8988T (cell line): ENCODE results near the gene AMH.

Source experiments
- DNase-seq: peaks from one replicate; pipeline ENCODE4 v3.0.0; 2011

The AMH gene

GRCh38 chr19:2251106-2252054 is 2.3 kb downstream of the AMH start:
- DNase-seq: no peak

DNA sequence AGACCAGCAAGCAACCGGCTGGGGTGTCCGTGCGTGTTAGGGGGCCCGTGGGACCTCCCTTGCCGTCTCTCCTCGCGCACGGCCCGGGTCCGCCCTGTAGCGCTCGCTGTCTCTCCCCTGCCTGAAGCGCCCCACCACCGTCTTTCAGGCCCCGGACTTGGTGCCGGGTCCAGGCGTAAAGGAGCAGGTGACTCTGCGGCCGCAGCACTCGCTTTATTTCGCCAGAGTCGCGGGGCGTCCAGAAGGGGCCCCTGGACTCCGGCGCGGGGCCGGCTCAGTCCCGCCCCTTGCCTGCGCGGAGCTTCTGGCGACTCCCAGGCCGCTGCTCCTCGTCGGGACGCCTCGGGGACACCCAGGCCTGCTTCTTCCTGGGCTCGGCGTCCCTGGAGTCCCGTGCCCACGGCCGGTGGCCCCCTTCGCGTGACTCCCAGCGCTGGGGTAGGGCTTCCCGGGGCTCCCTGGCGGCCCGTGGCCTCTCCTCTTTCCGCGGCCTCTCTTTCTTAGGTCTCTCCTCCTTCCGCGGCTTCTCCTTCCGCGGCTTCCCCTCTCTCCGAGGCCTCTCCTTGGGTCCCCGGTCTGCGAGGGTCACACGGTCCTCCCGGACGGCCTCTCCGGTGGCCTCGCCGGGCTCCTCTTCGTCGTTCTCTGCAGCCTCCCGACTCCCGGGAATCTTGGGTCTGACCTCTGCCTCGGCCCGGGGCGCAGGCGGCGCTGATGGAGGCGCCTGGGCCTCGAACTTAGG is 3.1 kb downstream of the AMH start:
- DNase-seq: no peak

- DNase-seq: no peak
Measured at GRCh38 chr19:2252797-2253105, 3.6 kb downstream of the AMH start.

DNA sequence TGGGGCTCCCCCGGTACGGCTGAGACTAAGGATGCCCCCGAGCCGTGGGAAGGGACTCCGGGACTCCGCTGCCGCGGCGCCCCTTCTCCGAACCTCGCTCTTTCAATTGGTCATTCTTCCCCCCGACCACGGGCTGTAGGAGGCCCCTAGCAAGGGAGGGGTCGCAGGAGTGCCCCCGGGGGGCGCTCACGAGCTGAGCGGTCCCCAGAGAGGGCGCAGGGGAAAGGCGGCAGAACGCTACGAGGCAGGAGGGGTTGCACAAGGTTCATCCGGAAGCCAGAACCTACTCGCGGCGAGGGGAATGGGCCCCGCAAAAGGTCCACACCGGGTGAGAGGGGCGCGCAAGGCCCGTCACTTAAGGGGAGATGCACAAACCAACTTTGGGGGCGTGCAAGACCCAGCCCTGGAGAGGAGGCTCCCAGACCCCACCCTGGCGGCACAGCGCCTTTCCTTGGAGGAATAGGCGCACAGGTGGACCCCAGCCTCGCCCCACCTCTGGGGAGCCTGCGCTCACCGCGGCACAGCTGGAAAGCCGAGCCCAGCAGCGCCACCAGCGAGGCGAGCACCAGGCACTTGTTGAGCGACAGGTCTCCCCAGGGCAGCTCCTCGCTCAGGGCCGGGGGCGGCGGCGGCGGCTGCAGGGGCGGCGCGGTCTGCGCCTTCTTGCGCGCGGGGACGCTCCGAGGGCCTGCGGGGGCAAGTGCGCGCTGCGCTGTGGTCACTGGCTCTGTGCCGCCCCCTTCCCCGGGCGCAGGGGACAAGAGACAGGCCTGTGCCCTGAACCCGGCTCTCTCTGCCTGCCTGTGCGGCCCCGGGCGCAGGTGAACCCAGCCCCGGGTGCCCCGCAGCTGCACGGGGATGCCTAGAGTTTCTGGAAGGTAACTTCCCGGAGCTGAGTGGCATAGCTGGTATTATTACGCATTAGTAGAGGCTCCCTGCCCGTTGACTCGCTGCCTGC is 4.3 kb downstream of the AMH start:
- DNase-seq: no peak

DNA sequence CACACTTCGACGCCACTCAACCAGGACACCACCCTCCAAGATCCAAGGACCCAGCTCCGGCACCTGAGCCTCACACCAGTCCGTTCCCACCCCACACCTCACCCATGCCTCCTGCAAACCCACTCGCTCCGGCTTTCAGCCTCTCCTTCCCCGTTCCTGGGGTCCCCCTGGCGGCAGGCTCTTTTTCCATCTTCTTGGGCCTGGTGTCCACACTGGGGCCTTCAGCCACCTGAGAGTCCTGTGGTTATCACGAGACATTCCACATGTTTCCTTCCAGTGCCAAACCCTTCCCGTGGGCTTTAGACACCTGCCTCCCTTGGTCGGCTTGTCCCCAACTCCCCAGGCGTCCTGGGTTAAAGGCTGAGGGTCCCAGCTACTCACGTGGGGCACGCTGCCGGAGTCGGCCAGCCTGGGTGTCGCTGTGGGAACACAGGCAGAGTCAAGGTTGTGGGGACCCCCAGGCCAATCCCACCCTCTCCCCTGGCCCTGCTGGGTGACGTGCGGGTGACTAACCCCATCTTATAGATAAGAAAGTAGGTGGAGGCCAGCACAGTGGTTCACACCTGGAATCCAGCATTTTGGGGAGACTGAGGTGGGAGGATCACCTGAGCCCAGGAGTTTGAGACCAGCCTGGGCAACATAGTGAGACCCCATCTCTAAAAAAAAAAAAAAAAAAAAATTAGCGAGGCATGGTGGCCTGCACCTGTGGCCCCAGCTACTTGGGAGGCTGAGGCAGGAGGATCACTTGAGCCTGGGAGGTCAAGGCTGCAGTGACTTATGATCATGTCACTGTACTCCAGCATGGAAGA is 5.1 kb downstream of the AMH start:
- peak; percentile 92 for DNase-seq

DNA sequence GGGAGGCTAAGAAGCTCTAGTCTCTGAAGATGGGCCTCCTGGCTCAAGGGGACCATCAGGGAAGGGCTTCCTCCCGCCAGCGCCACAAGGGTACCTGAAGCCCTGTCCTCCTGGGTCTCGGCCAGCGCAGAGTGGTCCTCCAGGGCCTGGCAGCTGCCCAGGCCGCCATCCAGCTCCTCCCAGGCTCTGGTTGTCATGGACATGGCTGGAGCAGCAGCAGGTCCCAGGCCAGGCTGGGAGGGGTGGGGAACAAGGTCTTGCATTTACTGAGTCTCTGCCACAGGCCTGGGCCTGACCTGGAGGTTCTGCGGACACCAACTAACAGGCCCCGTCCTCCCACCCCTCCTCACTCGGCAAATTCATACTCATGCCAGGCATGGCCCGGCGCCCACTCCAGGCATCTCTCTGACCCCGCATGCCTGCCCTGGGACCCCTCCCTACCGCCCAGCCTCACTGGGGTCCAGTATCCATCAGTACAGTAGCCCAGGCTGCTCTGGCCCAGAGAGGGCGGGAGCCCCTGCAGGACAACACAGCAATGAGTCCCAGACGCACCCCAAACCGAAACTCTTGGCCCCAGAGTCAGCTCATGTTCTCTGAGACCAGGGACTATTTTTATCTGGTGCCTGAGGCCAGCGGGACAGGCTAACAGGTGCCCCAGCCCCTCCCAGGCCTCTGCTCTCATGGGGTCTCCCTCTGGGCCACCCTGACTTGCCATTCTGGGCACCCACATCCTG is 6.2 kb downstream of the AMH start:
- peak; percentile 28 for DNase-seq

DNA sequence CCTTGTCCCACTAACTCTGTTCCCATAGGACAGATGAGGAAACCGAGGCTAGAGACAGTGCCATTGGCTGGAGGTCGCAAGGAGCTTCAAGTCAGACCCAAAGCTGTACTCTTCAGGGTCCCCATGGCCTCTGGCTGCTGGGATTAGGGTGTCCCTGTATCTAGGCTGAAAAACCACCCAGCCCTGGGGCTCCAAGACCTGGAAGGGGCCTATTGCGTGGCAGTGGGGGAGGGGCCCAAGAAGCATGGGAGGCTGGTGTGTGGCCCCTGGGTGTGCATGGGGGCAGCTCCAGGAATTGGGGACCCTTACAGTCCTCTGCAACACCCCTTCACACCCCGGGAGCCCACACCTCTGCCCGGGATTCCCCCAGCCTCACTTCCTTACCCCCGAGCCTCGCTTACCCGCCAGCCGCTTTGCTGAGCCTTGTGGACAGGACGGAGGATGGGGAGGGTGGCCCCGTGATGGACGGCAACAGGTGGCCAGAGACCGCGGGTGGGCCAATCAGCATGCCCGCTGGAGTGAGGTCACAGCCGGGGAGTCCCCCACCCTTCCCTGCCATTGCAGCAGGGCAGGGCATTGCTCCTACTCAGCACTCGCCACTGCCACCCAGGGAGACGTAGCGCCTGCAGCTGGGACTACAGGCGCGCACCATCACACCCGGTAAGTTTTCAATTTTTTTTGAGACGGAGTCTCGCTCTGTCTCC is 7.0 kb downstream of the AMH start, which contains the start of gene JSRP1:
Gene JSRP1 (minus strand): TSS at position 436 of the 704 bp plus-strand sequence. CDS start 1,103 bp downstream, outside the sequence.
- DNase-seq: no peak

DNA sequence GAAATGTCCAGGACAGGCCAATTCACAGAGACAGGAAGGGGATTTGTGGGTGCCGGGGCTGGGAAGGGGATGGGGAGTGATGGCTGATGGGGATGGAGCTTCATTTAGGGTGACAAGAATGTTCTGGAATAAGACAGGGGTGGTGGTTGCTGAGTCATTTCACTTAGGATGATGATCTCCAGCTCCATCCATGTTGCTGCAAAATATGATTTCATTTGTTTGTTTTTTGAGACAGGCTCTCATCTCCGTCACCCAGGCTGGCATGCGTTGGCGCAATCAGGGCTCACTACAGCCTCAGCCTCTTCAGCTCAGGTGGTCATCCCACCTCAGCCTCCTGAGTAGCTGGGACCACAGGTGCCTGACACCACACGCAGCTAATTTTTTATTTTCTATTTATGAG is 10.2 kb downstream of the AMH start:
- no peak for DNase-seq

GRCh38 chr19:2260341-2260805 is 11.2 kb downstream of the AMH start:
- DNase-seq: no peak

GRCh38 chr19:2261438-2262172 is 12.5 kb downstream of the AMH start:
- peak; percentile 46 for DNase-seq

GRCh38 chr19:2266183-2266993 is 17.3 kb downstream of the AMH start:
- DNase-seq: no peak

DNA sequence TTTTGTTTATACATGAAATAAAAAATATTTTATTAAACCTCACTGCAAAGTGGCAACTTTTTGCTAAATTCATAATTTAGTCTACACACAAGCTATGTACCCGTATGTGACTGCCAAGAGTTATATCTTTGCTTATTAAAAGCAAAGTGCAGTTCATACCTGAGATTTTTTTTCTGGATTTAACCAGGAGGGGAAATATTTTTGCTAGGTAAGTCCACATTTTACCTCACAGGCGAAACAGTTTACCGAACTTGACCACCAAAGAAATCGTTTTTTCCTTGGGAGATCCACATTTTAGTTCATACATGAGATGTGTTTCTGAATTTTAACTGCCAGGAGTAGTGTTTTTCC is 19.3 kb downstream of the AMH start:
- no peak for DNase-seq

DNA sequence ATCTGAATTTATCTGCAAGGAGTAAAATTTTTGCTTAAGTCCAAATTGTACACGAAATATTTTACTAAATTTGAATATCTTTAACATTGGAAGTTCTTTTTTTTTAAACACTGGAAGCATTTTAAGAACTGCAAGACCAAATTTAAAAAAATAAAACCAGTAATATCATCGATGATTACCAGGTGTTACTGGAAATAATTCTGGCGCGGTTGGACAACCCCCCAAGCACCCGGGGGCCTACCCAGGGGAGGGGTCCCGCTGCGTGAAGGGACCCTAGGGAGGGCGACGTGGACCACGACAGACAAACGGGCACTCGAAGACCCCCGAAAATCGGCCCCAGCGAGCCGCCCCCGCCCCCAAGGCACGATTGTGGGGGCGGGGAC is 19.7 kb downstream of the AMH start:
- DNase-seq: no peak

DNA sequence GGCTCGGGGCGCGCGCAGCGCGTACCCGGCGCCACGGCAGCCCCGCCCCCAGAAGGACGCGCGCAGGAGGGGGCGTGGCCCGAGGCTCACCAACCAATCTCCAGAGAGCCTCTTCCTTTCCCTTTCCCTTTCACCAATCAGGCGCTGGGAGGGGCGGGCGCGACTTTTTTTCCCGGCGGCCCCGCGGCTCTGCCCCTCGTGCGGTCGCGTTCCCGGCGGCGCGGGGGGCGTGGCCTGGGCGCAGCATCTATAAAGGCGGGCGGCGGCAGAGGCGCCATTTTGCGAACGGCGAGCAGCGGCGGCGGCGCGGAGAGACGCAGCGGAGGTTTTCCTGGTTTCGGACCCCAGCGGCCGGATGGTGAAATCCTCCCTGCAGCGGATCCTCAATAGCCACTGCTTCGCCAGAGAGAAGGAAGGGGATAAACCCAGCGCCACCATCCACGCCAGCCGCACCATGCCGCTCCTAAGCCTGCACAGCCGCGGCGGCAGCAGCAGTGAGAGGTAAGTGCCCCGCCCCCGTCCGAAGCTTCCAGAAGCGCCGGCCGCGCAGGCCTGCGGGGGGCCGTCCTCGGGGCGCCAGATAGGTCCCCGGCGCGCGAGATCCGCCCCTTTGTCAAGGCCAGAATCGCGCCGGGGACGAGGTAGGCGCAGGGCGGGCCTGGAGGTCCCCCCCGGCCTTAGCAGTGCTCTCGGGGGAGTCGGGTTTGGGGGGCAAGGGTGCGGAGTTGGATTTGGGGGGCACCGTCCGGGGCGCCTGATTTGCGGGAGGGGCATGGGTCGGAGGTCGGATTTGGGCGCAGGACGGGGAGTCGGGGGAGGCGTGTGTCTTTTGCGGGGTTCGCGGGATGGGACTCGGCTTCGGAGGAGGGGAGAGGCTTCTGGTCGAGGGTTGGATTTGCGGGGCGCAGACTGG is 20.4 kb downstream of the AMH start:
- DNase-seq: peak; percentile 98

DNA sequence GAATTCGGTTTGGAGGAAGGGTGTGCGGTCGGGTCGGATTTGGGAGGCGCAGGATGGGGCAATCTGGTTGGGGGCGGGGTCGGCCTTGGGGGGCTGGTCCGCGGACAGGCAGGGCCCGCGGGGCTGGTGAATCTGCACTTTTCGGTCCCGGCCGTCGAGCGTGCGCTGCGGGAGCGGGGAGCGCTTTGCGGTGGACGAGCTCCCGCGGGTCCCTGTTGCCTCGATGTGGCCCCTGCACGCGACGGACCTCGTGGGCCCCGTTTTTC is 21.0 kb downstream of the AMH start:
- DNase-seq: peak; percentile 18

DNA sequence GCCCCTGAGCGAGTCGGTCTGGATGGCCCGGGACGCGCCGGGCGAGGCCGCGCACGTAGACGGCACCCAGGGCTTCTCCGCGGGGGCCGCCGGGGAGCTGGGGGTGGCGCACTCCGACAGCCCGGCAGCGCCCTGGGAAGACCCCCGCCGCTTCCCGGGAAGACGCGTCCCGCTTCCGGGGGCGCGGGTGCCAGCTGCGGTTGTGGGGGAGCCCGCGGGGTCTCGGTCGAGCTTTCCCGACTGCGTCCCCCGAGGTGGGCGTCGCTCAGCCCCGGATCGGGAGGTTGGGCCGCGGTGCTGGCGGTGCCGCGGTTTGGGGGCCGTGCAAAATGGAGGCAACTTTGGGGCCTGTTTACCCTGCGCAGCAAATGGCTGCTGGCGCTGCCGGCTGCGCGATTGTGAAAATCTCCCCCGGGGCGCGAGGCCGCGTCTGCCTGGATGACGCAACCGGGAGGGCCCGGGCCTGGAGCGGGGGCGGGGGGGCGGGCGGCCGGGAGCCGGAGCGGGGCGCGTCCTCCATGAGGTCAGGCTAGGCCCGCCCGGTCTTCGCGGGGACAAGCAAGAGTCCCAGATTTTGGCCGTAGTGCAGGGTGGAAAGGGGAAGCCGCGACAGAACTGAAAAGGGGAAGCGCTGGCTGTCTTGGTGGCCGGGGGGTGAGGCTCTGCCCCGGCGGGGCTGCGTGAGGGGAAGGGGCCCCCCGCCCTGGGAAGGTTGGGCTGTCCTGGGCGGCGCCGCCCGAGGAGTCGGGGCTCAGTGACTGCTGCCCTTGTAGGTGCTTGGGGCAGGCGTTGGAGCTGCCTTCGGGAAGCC is 21.5 kb downstream of the AMH start:
- DNase-seq: peak; percentile 42
